Measurements from ENCODE around the gene ELP5. TPM values are rescaled to one million over a fixed set of nuclear protein-coding genes. Genes with fewer than 3 reads are reported as not detected.

Gene ELP5
- total and polyA plus RNA-seq, 2 of the 4 experiments (the other 2 are of a cell fraction), result 39.3 to 46.6 TPM

- H3K9ac ChIP-seq (ENCODE audit: low read depth, low read length), result no peak overlapping the region
- H2AK9ac ChIP-seq (replicated peaks; ENCODE audit: low read depth, low read length, poor library complexity), result no peak overlapping the region
- no peak for ATAC-seq (ENCODE audit: low read depth)
- no peak overlapping the region for H4K5ac ChIP-seq (ENCODE audit: low read depth, low read length)
- no peak overlapping the region for H3K4me2 ChIP-seq (ENCODE audit: low read depth, low read length)
- H3K27ac ChIP-seq (ENCODE audit: insufficient read depth, low read length), result no peak overlapping the region
- no TSS peak for BruUV-seq (replicated peaks)
- H2AFZ ChIP-seq (replicated peaks; ENCODE audit: low read length, poor library complexity), result no peak overlapping the region
- no peak overlapping the region for H2BK15ac ChIP-seq (ENCODE audit: low read depth, low read length)
- H3K36me3 ChIP-seq (ENCODE audit: control insufficient read depth, insufficient read depth, low read length), result peaks cover 17% of the 10 kb centered on the region
- peaks cover 8% of the 10 kb centered on the region for H3K4me1 ChIP-seq (ENCODE audit: control insufficient read depth, insufficient read depth, low read length)
- H3K14ac ChIP-seq (replicated peaks; ENCODE audit: low read depth, low read length), result no peak overlapping the region
- no peak overlapping the region for H4K8ac ChIP-seq (ENCODE audit: low read depth in 2 of 2, low read length in 2 of 2)
- TF ChIP-seq USF2 (IDR thresholded peaks at IDR 0.05; ENCODE audit: low read depth, low read length) (no peak), RFX5 (IDR thresholded peaks at IDR 0.05; ENCODE audit: low read depth, low read length) (no peak), FOS (IDR thresholded peaks at IDR 0.05; ENCODE audit: low read depth, low read length) (no peak), CHD1 (IDR thresholded peaks at IDR 0.05; ENCODE audit: low read depth, low read length) (no peak), SMC3 (IDR thresholded peaks at IDR 0.05; ENCODE audit: low read depth, low read length) (no peak), POLR2A (IDR thresholded peaks at IDR 0.05; ENCODE audit: low read depth, low read length) (no peak)
- no peak overlapping the region for H2BK20ac ChIP-seq (ENCODE audit: low read depth, low read length)
- peaks cover 9% of the 10 kb centered on the region; the same call in 1 of the 2 replicates for H4K20me1 ChIP-seq (ENCODE audit: insufficient read depth, low read length)
- DNase-seq, result no peak
- H3K23ac ChIP-seq (ENCODE audit: low read depth, low read length), result no peak overlapping the region
- H3K9me1 ChIP-seq (ENCODE audit: insufficient read depth, low read length), result peaks cover 10% of the 10 kb centered on the region
- no peaks in the 10 kb centered on the region for H3K27me3 ChIP-seq (ENCODE audit: control insufficient read depth, insufficient read depth, low read length)
- H2BK120ac ChIP-seq (ENCODE audit: low read depth, low read length), result no peak overlapping the region
- H3K56ac ChIP-seq (ENCODE audit: extremely low read depth, insufficient read depth, low read length), result no peak overlapping the region
- ChIA-PET CTCF (no interaction called here), POLR2A (ENCODE audit: unreplicated experiment) (no interaction called here)
- no CpG with 5 or more reads among the region's 5 CpGs for WGBS, 2 experiments (ENCODE audit: extremely low coverage in 2 of 2, insufficient read length in 1 of 2)
- peaks cover 4 to 44% of the 10 kb centered on the region in 2 experiments for H3K79me1 ChIP-seq (ENCODE audit: low read depth in 1 of 2, low read length in 2 of 2)
- no peak overlapping the region for H4K91ac ChIP-seq (ENCODE audit: insufficient read depth, low read depth, low read length)
- no peak overlapping the region for H3K4ac ChIP-seq (ENCODE audit: low read depth, low read length)
- H3K9me3 ChIP-seq (ENCODE audit: control insufficient read depth, insufficient read depth, low read length), result no peaks in the 10 kb centered on the region
- dilution Hi-C loops (cut with HindIII; ENCODE audit: low sequenced_read_pairs, unreplicated experiment) (no loop called here), intact Hi-C loops (cut with micrococcal nuclease) (no loop called here), in situ Hi-C loops (cut with MboI; ENCODE audit: low sequenced_read_pairs) (loop anchor here (25.0 kb wide), 1 partner anchor 916 kb away; the partner anchor contains the start of genes PER1 and VAMP2)
- no peak overlapping the region for H3K4me3 ChIP-seq (ENCODE audit: insufficient read depth, low read depth, low read length)
- H2BK5ac ChIP-seq (ENCODE audit: low read depth, low read length, poor library complexity, severe bottlenecking), result no peak overlapping the region
- no peak overlapping the region for H2AK5ac ChIP-seq (ENCODE audit: low read depth, low read length)
- H3K18ac ChIP-seq (ENCODE audit: low read depth, low read length), result no peak overlapping the region
Observed at GRCh38 chr17:7246779-7247178, 5.2 kb upstream of the ELP5 start.
